ENCODE data around the gene PPP1R13B.
A peak's percentile ranks its signal among the peaks of the same experiment; 100 is the strongest.

Gene PPP1R13B

DNA sequence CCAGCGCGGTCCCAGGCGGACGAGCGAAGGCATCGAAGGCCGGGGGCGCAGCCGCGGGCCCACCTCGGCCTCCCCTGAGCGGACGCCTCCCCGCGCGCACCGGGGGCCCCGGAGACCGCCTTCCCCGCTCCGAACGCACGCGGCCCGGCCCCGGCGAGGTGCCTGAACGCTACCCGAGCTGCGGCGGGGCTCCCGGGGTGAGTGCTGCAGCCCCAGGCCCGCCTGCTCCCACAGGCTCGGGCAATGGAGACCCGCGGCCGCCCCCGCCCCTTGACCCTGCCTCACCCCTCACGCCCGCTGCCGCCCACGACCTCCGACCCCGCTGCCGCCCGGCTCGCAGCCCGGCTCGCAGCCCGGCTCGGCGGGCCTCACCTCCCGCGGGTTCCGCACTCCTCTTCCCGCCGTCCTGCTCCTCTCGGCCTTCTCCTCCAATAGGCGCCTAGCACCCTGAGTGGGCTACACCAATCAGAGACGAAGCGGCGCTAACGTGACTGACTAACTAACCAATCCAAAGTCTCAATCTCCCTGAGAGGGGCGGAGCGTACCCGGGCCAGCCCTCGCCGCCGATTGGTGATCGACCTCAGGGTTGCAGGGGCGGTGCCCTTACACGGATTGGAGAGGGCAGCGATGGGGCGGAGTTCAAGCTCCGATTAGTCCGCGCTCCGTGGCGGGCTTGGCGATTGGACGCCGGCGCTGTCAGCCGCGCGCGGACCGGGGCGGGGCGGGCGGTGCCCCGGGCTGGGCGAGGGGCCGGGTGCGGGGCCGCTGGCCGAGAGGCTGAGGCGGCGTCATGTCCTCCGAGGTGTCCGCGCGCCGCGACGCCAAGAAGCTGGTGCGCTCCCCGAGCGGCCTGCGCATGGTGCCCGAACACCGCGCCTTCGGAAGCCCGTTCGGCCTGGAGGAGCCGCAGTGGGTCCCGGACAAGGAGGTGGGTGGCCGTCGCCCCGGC lies 132.0 kb downstream of the PPP1R13B start, which contains the start of the genes XRCC3 and ZFYVE21:
Gene XRCC3, minus strand, starts transcription at position 400 of the 949 bp plus-strand sequence. CDS start 4,364 bp downstream, outside the sequence.
Gene ZFYVE21, plus strand, starts transcription at position 759 of the 949 bp plus-strand sequence. Its CDS starts 32 bp downstream, at position 791.
- peak; percentile 98 to 100 for DNase-seq (ENCODE audit: low read depth in 1 of 2, low spot score in 1 of 2)

DNA sequence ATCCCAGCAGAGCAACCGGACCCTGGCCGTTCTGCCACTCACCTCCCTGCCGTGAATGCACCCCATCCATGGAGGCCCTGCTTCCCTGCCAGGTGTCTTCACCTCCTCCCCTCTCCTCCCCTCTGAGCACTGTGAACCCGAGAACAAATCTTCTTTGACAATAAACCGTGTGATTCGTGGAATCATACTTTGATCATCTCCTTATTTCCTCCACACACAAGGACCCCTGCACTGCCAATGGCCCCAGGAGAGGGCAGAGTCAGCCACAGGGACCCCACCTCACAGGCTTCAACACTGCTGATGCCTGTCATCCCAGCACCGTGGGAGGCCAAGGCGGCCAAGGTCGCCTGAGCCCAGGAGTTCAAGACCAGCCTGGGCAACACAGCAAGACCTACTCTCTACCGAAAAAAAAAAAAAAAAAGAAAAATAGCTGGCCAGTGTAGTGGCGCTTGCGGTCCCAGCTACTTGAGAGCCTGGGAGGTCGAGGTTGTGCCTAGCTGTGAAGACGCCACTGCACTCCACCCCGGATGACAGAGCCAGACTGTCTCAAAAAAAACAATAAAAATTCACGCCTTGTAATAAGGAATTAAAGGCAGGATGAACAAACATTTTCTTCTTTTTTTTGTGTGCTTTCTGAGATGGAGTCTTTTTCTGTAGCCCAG lies 133.2 kb downstream of the PPP1R13B start:
- DNase-seq (ENCODE audit: low read depth in 1 of 2, low spot score in 1 of 2), result no peak

DNA sequence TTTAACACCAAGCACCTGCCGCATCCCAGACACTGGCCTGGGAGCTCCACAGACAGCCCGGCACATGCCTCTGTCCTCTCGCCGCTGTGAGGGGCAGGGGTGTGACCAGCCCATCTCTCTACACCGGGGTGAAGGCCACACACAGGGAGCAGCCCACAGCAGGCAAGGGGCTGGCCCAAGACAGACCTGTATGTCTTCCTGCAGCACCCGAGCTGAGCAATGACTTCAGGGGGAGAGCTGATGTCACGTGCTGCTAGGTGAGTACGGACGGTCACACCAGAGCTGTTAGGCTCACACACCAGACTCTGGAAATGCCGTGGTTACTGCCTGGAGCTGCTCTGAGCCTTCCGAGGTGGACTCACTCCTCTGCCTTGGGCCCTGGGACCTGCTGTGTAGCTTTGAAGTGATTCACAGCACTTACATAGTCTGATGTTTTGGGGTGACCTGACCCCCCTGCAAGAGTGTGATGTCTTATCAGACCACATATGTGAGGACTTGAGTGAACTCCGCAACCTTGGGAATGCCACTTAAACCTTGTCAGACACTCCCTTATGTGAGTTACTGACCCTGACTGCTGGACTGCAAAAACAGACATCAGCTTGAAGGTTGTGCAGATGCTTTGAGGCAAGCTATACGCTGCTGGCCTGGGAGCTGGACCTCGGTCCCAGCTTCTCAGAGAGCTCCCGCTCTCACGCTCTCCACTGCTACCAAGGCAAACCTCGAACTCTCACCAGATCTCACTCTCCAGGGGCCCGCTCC lies 133.9 kb downstream of the PPP1R13B start:
- no peak for DNase-seq (ENCODE audit: low read depth in 1 of 2, low spot score in 1 of 2)

- DNase-seq (ENCODE audit: low read depth in 1 of 2, low spot score in 1 of 2), result no peak
Measured at GRCh38 chr14:103712633-103713247, 134.6 kb downstream of the PPP1R13B start.

DNA sequence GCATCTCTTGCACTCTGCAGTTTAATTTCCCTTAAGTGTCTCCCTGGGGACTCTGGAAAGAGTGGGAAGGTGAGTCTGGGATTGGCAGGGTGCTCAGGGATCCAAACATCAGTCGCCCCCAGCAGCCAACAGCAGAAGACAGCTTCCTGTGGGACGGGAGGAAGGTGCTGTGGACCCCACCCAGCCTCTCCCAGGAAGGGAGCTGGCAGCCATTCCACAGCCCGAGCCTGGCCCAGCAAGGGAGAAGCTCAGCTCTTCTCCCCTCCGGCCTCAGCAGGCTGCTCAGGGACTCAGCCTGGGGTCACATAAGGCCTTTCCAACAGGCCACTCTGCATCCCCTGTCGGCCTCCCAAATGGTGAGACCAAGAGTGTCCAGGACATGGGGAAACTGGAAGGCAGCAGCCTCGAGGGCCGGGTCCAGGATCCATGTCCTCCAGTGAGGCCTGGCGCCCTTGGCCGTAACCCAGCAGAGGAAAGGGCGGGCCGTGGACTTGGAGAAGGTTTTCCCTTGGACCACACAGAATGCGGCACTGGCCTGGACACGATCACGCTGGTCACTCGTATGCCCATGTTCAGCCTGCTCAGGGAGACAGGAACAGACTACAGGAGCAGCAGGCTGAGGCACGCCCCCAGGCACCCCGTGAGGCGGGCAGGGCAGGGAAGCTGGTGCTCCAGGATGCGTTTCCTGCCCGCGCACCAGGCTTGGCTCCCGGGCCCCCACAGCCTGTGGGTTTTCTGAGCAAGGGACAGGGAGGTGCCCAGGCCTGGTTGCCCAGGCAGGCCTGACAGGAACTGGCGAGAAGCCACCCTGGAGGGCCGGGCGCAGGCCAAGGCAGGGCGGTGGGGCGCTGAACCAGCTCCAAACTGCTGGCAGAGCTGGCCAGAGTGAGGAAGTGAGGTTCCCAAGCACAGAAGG lies 135.6 kb downstream of the PPP1R13B start:
- no peak for DNase-seq (ENCODE audit: low read depth in 1 of 2, low spot score in 1 of 2)

- DNase-seq (ENCODE audit: low read depth in 1 of 2, low spot score in 1 of 2), result no peak
Measured at GRCh38 chr14:103710771-103711377, 136.5 kb downstream of the PPP1R13B start.

DNA sequence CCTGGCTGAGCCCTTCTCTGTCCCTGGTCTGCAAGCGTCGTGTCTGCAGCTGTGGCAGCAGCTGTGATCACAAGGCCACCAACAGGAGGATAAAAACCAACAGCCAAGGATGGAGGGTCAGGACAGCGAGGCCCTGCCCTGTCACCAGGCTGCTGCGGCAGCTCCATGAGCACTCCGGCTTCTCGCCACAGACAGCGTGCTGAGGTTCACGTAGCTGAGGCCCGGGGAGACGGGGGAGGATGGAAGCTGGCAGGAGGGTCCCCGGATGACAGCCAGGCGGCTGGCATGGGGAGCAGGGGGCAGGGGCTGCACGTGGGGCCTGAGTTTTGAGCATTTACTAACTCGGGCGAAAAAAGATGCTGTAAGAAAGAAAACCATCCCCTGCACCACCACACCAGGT lies 137.6 kb downstream of the PPP1R13B start:
- DNase-seq (ENCODE audit: low read depth in 1 of 2, low spot score in 1 of 2), result no peak

DNA sequence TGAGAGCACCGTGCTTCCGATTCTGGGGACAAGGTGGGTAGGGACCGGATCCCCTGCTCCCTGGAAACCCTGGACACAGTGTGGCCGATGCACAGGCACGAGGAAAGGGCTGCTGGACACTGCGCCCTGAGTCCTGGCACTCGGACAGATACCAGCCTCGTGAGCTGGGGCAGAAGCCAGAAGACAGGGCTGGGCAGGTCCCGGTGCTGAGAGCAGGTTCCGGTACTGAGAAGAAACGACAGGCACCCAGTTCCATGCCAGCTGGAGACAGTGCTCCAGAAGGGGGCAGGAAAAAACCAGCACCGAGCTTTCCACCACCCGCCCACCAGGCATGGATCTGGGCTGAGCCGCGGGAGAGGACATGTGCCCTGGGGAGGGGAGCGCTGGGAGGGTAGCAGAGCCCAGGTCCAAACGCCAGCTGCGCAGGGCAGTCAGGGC lies 138.6 kb downstream of the PPP1R13B start:
- no peak for DNase-seq (ENCODE audit: low read depth in 1 of 2, low spot score in 1 of 2)

- DNase-seq (ENCODE audit: low read depth in 1 of 2, low spot score in 1 of 2), result no peak
Measured at GRCh38 chr14:103707329-103708263, 139.8 kb downstream of the PPP1R13B start.

- DNase-seq (ENCODE audit: low read depth in 1 of 2, low spot score in 1 of 2), result no peak
Measured at GRCh38 chr14:103706551-103707328, 140.6 kb downstream of the PPP1R13B start.

DNA sequence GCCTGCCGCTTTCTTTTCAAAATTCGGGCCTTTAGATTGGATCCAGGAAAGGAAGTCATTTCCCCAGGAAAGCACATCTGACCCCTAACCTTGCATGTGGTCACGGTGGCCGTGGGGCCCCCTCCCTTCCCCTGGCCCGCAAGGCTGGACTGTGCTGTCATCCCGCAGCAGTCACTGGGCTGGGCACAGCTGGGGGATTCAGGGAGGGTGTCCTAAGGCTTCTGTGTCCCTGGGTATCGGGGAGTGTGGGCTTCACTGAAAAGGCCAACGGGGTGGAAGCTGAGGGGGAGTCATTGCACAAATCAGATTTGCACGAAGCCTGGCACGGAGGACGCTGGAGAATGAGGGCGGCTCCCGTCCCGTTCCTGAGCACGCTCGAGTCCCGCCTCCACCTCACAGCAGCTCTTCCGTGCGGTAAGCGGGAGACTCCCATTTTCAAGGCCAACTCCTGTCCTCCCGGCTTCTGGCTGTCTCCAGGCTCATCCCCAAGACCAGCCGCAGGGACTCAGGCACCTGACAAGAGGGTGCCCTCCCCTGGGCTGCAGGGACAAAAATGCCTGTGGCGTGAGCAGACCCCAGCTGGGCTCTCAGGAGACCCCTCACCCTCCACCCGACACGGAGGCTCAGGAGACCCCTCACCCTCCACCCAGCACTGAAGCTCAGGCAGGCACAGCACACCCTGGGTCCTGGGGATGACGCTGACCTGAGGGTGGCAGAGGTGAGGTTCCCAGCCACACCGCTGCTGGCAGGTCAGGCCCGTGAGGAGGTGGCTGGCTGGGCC lies 141.7 kb downstream of the PPP1R13B start:
- no peak for DNase-seq (ENCODE audit: low read depth in 1 of 2, low spot score in 1 of 2)

- no peak for DNase-seq (ENCODE audit: low read depth in 1 of 2, low spot score in 1 of 2)
Measured at GRCh38 chr14:103705118-103705503, 142.3 kb downstream of the PPP1R13B start.

DNA sequence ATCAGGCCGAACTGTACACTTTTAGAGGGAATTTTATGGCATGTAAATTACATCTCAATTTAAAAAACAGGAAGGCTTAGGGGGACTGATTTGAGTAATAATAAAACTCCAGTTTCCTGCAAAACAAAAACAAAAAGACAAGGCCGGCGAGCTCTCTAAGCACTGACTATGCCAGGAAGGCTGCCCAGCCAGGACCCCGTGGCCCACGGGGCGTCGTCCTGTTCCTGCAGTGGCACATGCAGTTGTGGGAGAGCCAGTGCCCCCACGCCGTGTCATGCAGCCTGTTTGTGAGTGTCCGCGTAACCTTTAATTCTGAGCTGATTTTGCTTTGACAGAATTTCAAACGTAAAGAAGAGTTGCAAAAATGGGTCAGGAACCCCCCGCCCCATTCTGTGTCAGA lies 142.7 kb downstream of the PPP1R13B start:
- no peak for DNase-seq (ENCODE audit: low read depth in 1 of 2, low spot score in 1 of 2)

DNA sequence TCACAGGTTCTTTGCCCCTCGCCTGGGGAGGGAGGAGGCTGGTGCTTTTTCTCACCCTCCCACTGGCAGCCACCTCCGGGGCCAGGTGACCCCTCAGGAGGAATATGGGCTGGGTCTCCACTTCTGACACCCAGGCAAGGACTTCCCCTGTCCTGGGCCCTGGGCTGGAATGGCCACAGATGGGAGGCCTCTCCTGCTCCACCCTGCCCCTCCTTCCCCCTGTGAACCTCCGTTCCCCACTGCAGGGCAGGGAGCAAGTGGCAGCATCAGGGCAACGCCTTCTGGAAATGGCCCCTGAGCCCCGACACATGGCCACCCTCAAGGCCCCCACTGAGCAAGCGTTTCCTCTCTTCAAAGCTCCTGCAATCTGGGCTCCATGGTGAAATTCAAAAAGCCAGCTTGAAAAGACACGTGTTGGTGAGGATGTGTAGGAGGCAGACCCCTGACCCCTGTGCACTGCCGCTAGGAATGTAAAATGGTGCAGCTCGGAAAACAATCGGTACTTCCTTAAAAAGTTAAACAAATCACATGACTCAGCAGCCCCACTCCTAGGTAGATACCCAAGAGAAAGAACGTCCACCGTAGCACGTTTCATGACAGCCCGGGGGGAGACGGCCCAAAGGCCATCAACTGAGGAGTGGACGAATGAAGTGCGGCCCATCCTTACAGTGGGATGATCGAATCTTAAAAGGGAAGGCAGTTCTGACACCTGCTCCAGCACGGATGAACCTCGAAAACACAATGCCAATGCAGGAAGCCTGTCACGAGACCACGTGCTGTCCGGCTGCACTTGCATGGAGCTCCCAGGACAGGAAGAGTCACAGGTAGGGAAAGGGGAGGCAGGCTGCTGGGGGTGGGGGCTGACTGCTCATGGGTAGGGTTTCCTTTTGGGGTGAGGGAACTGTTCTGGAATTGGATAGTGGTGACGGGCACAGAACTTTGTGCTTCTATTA lies 143.7 kb downstream of the PPP1R13B start:
- no peak for DNase-seq (ENCODE audit: low read depth in 1 of 2, low spot score in 1 of 2)
